ENCODE measurements around the gene MEI4. TPM values are rescaled to one million over a fixed set of nuclear protein-coding genes. Genes with fewer than 3 reads are reported as not detected.
"Not testable (repeated sequence)": the region's sequence is repeated elsewhere in the genome, so short reads cannot be mapped to it uniquely, and the experiment has no call there.

MEI4 gene
- total RNA-seq, 1 experiment from 2014 or later: not detected

DNA sequence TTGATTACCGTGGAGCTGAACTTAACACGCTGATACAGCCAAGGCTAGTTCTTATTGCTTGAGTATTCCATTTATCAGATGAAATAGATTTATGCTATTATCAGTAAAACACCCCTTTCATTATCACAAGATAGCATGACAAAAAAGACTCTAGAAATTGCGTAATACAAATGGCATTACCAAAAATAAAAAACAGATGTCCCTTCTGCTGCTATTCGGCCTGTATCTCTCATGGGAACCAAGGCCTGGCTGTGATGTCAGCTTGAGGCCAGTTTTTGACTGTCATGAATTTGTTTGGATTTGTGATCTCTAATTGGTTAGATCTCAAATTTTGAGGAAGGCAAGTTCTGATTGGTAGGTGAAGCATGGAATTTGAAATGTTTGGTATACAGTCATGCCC lies 25.2 kb downstream of the MEI4 start:
- DNase-seq (ENCODE audit: low spot score): no peak

GRCh38 chr6:77683515-77683914 lies 30.7 kb downstream of the MEI4 start:
- DNase-seq (ENCODE audit: low spot score): no peak

DNA sequence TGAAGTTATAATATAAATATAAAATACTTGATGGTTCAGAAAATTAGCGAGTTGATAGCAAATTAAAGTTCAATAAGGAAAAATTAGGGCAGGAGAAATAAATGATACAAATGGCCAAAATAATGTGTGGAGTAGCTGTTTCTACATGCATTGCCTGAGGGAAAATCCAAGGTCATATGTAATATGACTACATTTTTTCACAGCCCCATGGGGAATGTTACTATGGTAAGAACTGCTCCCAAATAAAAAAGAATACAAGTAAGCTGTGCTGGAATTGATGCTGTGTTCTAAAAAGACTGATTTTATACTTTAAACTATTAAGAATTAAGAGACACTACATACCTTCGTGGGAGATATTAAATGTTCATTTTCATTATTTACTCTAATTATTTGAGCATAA lies 34.1 kb downstream of the MEI4 start:
- no peak for DNase-seq (ENCODE audit: low spot score)

- no peak for DNase-seq (ENCODE audit: low spot score)
These were observed 35.8 kb downstream of the MEI4 start for GRCh38 chr6:77688649-77689048.

DNA sequence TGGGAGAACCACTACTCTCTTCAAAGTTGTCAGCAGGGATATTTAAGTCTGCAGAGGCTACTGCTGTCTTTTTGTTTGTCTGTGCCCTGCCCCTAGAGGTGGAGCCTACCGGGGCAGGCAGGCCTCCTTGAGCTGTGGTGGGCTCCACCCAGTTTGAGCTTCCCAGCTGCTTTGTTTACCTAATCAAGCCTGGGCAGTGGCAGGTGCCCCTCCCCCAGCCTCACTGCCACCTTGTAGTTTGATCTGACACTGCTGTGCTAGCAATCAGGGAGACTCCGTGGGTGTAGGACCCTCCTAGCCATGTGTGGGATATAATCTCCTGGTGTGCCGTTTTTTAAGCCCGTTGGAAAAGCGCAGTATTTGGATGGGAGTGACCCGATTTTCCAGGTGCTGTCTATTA lies 47.3 kb downstream of the MEI4 start:
- DNase-seq (ENCODE audit: low spot score): not testable (repeated sequence)

DNA sequence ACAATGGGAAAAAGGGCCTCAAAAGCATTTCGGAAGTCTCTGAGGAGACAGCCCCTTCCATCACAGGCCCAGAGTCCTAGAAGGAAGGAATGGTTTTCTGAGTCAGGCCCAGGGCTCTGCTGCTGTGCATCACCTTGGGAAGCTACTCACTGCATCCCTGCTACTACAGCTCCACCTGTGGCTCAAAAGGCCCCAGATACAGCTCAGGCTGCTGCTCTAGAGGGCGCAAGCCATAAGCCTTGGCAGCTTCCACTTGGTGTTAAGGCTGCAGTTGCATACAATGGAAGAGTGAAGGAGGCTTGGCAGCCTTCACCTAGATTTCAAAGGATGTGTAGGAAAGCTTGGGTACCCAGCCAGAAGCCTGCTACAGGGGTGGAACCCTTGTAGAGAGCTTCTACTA lies 54.8 kb downstream of the MEI4 start:
- DNase-seq (ENCODE audit: low spot score): no peak

DNA sequence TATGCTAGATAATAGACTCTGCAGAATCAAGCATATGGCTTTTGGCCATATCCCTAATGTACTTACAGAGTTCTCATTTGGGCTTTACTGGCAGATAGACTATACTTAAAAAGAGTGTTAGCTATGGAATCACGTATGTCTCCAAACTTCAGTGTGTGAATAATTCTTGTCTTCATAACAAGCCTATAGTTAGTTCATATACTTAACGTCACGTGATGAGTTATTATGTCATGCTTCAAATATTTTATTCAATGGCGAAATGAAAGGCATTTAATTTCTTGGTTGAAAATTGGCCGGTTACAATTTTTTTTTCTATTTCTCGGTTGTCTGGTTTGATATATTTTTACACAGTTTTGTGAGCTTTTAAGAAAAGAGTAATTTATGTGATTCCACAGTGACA lies 62.7 kb downstream of the MEI4 start:
- DNase-seq (ENCODE audit: low spot score): no peak

DNA sequence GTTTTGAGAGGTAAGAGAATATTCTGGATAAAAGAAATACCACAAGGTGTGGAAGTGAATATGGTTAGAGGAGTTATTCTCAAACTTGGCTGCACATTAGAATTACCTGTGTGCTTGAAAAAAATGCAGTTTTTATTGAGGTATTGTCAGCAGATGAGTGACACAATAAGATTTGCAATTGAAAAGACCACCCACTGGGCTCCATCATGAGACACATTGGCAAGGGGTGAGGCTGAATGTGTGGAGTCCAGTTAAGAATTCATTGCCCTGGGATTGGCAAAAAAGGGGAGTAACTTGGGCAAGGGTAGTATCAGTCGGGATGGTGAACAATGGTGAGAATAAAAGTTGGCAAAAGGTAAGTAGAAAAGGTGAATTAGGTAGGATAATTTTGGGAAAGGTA lies 63.5 kb downstream of the MEI4 start:
- no peak for DNase-seq (ENCODE audit: low spot score)

DNA sequence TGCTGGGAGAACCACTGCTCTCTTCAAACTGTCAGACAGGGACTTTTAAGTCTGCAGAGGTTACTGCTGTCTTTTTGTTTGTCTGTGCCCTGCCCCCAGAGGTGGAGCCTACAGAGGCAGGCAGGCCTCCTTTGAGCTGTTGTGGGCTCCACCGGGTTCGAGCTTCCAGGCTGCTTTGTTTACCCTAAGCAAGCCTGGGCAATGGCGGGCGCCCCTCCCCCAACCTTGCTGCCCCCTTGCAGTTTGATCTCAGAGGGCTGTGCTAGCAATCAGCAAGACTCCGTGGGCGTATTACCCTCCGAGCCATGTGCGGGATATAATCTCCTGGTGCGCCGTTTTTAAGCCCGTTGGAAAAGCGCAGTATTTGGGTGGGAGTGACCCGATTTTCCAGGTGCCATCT lies 83.2 kb downstream of the MEI4 start:
- not testable (repeated sequence) for DNase-seq (ENCODE audit: low spot score)

DNA sequence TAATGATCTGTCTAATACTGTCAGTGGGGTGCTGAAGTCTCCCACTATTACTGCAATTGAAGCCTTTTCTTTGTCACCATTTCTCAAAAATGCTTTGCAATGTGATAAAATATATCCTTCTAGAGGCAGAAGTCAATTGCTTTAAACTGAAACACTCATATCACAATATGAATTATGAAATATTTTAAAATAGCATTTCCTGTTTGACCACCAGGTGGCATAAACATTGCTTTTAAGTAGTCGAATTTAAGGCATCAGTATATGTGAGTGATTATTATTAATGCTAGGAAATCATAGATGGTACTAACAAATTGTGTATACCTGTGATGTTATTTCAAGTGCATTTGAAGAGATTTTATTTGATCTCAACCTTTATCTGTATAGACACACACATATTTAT lies 87.5 kb downstream of the MEI4 start:
- DNase-seq (ENCODE audit: low spot score): no peak

DNA sequence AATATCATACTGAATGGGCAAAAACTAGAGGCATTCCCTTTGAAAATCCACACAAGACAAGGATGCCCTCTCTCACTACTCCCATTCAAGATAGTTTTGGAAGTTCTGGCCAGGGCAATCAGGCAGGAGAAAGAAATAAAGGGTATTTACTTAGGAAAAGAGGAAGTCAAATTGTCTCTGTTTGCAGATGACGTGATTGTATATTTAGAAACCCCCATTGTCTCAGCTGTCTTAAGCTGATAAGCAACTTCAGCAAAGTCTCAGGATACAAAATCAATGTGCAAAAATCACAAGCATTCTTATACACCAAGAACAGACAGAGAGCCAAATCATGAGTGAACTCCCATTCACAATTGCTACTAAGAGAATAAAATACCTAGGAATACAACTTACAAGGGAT lies 99.3 kb downstream of the MEI4 start:
- DNase-seq (ENCODE audit: low spot score): not testable (repeated sequence)

DNA sequence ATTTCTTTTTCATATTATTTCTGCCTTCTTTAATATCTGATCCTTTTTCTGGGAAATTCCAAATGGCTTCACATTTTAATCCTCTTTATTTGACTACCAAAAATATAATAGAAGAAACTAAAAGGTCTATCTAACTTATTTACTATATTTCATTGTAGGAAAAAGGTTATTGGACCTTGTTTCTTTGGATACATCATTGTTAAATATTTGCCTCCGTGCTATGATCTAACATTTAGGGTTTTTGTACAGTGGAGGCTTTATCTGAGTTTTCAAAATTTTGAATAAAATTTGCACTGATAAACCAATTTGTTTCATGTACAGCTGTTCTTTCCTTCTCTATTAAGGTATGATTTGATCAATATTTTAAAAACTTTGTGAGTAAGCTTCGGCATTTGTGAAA lies 109.5 kb downstream of the MEI4 start:
- DNase-seq (ENCODE audit: low spot score): no peak

GRCh38 chr6:77763124-77763523 lies 110.3 kb downstream of the MEI4 start:
- DNase-seq (ENCODE audit: low spot score): no peak

DNA sequence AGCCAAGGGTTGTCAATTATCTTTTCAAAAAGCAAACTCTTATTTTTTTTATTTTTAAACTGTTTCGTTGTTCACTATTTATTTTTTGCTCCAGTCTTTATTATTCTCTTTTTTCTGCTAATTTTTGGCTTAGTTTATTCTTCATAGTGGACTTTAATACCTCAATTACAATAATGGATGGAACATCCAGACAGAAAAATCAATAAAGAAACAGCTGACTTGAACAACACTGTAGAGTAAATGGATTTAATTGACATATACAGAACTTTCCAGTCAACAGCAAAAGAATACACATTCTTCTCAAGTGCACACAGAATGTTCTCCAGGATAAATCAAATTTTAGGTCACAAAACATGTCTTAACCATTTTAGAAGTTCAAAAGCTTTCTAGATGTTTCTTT lies 111.5 kb downstream of the MEI4 start:
- DNase-seq (ENCODE audit: low spot score): no peak

GRCh38 chr6:77773157-77773822 lies 120.5 kb downstream of the MEI4 start:
- no peak for DNase-seq (ENCODE audit: low spot score)

DNA sequence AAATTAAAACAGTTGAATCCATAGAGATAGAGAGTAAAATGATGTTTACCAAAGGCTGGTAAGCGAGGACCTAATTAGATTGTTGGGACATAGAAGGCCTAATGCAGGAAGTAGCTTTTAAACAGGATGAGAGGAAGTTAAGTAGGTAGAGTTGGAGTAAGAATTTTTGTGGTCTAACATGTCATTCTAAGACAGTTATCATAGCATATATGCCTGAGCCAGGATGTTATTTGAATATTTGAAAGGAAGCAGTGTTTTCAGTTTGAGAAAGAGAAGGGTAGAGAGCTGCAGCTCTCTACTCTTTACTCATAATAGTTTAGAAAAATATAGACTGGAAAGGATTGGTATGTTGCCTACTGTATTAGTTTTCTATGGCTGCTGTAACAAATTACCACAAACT lies 121.6 kb downstream of the MEI4 start:
- DNase-seq (ENCODE audit: low spot score): no peak

DNA sequence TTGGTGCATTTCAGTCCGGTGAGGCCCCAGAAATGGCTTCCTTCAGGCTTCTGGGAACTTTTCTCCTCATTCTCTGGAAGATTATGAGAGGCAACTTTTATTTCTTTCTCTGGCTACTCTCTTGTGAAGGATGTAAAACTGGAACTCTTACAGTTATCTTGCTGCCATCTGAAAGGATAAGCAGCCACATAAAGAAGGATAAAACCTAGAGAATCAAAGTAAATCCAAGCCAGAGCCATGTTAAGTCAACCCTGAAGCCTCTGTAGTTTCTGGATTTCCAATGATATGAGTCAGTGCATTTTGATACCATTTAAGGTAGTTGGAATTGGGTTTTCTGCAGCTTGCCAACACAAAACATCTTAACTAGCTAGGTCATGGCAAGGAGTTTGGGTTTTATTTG lies 123.6 kb downstream of the MEI4 start:
- DNase-seq (ENCODE audit: low spot score): no peak

GRCh38 chr6:77778527-77778926 lies 125.7 kb downstream of the MEI4 start:
- no peak for DNase-seq (ENCODE audit: low spot score)

DNA sequence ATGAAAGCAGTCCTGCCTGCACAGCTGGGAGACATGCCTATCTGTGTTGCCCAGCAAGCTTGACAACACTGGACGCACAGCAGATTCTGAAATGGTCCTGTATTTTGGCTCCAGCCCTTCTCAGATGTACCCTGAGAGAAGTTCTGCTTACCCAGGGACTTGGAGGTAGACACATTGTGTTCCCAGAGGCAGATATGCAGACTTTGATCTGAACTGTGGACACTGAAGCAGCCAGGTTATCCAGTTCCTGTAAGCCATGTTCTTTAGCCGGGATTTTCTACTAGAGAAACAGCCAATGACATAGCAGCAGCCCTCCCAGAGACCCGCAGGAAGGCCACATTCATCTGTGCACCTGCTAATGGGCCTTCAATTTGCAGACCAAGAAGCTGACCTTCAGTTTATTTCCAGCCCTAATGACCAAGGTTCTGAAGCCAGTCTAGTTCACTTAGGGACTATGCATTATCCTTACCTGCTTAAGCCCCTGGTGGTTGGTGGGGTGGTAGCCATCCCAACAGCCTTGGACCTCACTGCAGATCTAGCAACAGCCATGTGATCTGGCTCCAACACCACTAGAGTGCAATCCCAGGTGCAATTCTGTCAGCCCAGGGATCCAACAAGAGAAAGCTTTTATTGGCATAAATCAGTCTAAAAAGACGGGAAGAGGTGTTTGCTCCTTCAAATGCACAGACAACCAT lies 134.2 kb downstream of the MEI4 start:
- no peak for DNase-seq (ENCODE audit: low spot score)

GRCh38 chr6:77796824-77797809 lies 144.3 kb downstream of the MEI4 start:
- DNase-seq (ENCODE audit: low spot score): no peak

DNA sequence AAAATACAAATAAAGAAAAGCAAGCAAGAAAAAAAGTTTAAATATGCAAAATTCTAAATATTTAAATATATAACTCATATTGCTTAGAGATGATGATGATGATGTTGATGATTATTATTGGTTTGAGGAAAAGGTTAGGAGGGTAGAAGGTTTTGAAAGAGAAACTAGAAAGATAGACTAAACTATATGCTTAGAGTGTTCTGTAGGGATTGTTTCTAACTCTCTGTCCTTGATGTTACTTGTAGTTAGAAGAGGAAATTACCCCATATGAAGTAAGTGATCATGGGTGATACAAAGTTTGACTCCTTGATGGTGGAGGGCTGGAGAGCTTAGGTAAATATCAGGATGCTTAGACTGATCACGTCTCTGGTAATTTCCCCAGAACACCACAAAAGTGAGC lies 159.5 kb downstream of the MEI4 start:
- DNase-seq (ENCODE audit: low spot score): no peak

- DNase-seq (ENCODE audit: low spot score): no peak
These were observed 160.3 kb downstream of the MEI4 start for GRCh38 chr6:77813090-77813489.

GRCh38 chr6:77814119-77814518 lies 161.3 kb downstream of the MEI4 start:
- DNase-seq (ENCODE audit: low spot score): no peak

Measured in A172 (cell line).